A549 (cell line): ENCODE data around the gene KLHDC7B. TPM values are rescaled to one million over a fixed set of nuclear protein-coding genes. Genes with fewer than 3 reads are reported as not detected.

Source experiments
- ATAC-seq, 2 experiments: fragments of 200-7000 bp in 1 of 2; fragments of >200 bp in 1 of 2; cut with Nextera tagmentation in 1 of 2; cut with Tn5 transposase in 1 of 2; 3 replicates each; pipeline versions ENCODE4 v1.8.0 to v1.9.1; 2018 to 2020; ENCODE audit warnings: mild to moderate bottlenecking in 1 of 2, moderate library complexity in 1 of 2
- CTCF ChIA-PET: fragments of 300-600 bp; sonication (Branson Sonifier 250); formaldehyde crosslinking; extraction: SDS; loops from one replicate; lab custom pipeline; 2021; ENCODE audit warnings: antibody characterized with exemption, inconsistent platforms; lab: Yijun Ruan, JAX
- POLR2A ChIA-PET: fragments of 350-600 bp; formaldehyde crosslinking; extraction: SDS; loops from one replicate; lab custom pipeline; 2021; ENCODE audit warnings: antibody characterized with exemption, inconsistent platforms; lab: Yijun Ruan, JAX
- DNase-seq, 2 experiments: peaks; one replicate each; pipeline versions ENCODE4 v3.0.0 to v3.0.0-alpha.2; 2011 to 2016; ENCODE audit warnings: low read depth in 1 of 2, low spot score in 1 of 2
- FAIRE-seq: peaks from 2 replicates; lab custom pipeline; 2011; peaks lifted over from hg19 to GRCh38; lab: Jason Lieb, UNC
- H3K27ac ChIP-seq, 2 experiments: fragments of >200 bp; sonication (Bioruptor Twin); formaldehyde crosslinking; 3 replicates each; pipeline ENCODE4 v1.5.1; 2016 to 2017
- H3K4me1 ChIP-seq: fragments of >200 bp; sonication (Bioruptor Twin); formaldehyde crosslinking; 3 replicates; pipeline ENCODE4 v1.6.1; 2016
- H3K4me2 ChIP-seq: fragments of >200 bp; sonication (Bioruptor Twin); formaldehyde crosslinking; 3 replicates; pipeline ENCODE4 v1.6.1; 2016
- H3K4me3 ChIP-seq: fragments of >200 bp; sonication (Bioruptor Twin); formaldehyde crosslinking; 3 replicates; pipeline ENCODE4 v1.5.1; 2016
- H3K9me3 ChIP-seq: fragments of >200 bp; sonication (Bioruptor Twin); formaldehyde crosslinking; 3 replicates; pipeline ENCODE4 v1.6.1; 2016
- BHLHE40 ChIP-seq: IDR thresholded peaks from 2 replicates; pipeline ENCODE4 v1.6.1; 2012; ENCODE audit warnings: low read depth, low read length, inconsistent platforms
- CEBPB ChIP-seq, 2 experiments: fragments of >200 bp in 1 of 2; sonication (Bioruptor Twin) in 1 of 2; formaldehyde crosslinking in 1 of 2; IDR thresholded peaks; 2 replicates each; pipeline ENCODE4 v1.6.1; 2012 to 2016
- CHD4 ChIP-seq: fragments of 200-600 bp; sonication (generic); IDR thresholded peaks from 2 replicates; pipeline ENCODE4 v1.6.1; 2016; ENCODE audit warnings: antibody characterized with exemption, mild to moderate bottlenecking, borderline replicate concordance
- EP300 ChIP-seq, 2 experiments: fragments of >200 bp; sonication (Bioruptor Twin); formaldehyde crosslinking; IDR thresholded peaks; 2 replicates in 1 of 2; 3 replicates in 1 of 2; pipeline ENCODE4 v1.6.1; 2016 to 2017
- ESRRA ChIP-seq: fragments of 150-350 bp; IDR thresholded peaks from 2 replicates; pipeline ENCODE4 v1.6.1; 2014; ENCODE audit warnings: mild to moderate bottlenecking, low read length, borderline replicate concordance
- HDAC2 ChIP-seq: fragments of 200-600 bp; sonication (generic); IDR thresholded peaks from 2 replicates; pipeline ENCODE4 v1.6.1; 2016
- HOXA7 ChIP-seq: fragments of 250-450 bp; sonication (Bioruptor Pico); IDR thresholded peaks from 2 replicates; pipeline ENCODE4 v1.5.0; 2020; ENCODE audit warnings: mild to moderate bottlenecking, moderate library complexity
- HOXB5 ChIP-seq: fragments of 250-450 bp; sonication (Bioruptor Pico); IDR thresholded peaks from 2 replicates; pipeline ENCODE4 v1.5.0; 2020; ENCODE audit warnings: mild to moderate bottlenecking, moderate library complexity
- JUNB ChIP-seq: fragments of >200 bp; sonication (Bioruptor Twin); formaldehyde crosslinking; IDR thresholded peaks from 2 replicates; pipeline ENCODE4 v1.6.1; 2016
- MAZ ChIP-seq: fragments of 150-350 bp; IDR thresholded peaks from 2 replicates; pipeline ENCODE4 v1.6.1; 2014; ENCODE audit warnings: antibody characterized with exemption, low read depth, low read length, borderline replicate concordance
- NR3C1 ChIP-seq: fragments of >200 bp; sonication (Bioruptor Twin); formaldehyde crosslinking; IDR thresholded peaks from 3 replicates; pipeline ENCODE4 v1.6.1; 2017
- POLR2A ChIP-seq: IDR thresholded peaks from 2 replicates; pipeline ENCODE4 v1.6.1; 2012; ENCODE audit warnings: mild to moderate bottlenecking, low read length
- RAD21 ChIP-seq, 2 experiments: fragments of >200 bp in 1 of 2; sonication (Bioruptor Twin) in 1 of 2; formaldehyde crosslinking in 1 of 2; IDR thresholded peaks in 1 of 2; conservative IDR thresholded peaks in 1 of 2; 2 replicates in 1 of 2; 3 replicates in 1 of 2; pipeline ENCODE4 v1.6.1; 2012 to 2018; ENCODE audit warnings: inconsistent platforms in 1 of 2
- SMC3 ChIP-seq: fragments of >200 bp; sonication (Bioruptor Twin); formaldehyde crosslinking; IDR thresholded peaks from 3 replicates; pipeline ENCODE4 v1.6.1; 2018; ENCODE audit warnings: inconsistent platforms
- SREBF2 ChIP-seq: fragments of 450-650 bp; IDR thresholded peaks from 2 replicates; pipeline ENCODE4 v1.6.1; 2014; ENCODE audit warnings: mild to moderate bottlenecking, moderate library complexity
- ZFP36 ChIP-seq: fragments of 450-650 bp; IDR thresholded peaks from 2 replicates; pipeline ENCODE4 v1.6.1; 2014; ENCODE audit warnings: borderline replicate concordance; ENCODE audit not compliant: partially characterized antibody
- whole genome bisulfite sequencing: methylation state at CpG from one replicate; pipeline ENCODE4 v1.1.6; 2017; ENCODE audit errors: missing lambda C conversion rate; 5-methylcytosine and 5-hydroxymethylcytosine counted together
- polyA plus RNA-seq, 4 experiments: library from polyadenylated mRNA; depleted of rRNA in 3 of 4; stranded (reverse); fragments of >200 nt; fragmentation: RNase III in 1 of 4; extraction: RNeasy Plus Mini Kit Qiagen cat#74134 plus additional on column Dnase treatment in 1 of 4; gene quantifications; 2 replicates in 3 of 4; 3 replicates in 1 of 4; pipeline ENCODE4 v1.2.3, GENCODE V29; 2011 to 2017
- TF ChIP-seq, protein P1 (sequence below): fragments of 450-650 bp; IDR thresholded peaks from 2 replicates; pipeline ENCODE4 v1.6.1; 2014; ENCODE audit warnings: antibody characterized with exemption
- TF ChIP-seq, protein P2 (sequence below): fragments of >200 bp; sonication (Bioruptor Twin); formaldehyde crosslinking; IDR thresholded peaks from 3 replicates; pipeline ENCODE4 v1.5.1; 2016
- TF ChIP-seq, protein P3 (sequence below): IDR thresholded peaks from 2 replicates; pipeline ENCODE4 v1.6.1; 2012

The KLHDC7B gene
- polyA plus RNA-seq, 2 of the 4 experiments (the other 2 are of a cell fraction): 0.09 TPM; not detected in 1

DNA sequence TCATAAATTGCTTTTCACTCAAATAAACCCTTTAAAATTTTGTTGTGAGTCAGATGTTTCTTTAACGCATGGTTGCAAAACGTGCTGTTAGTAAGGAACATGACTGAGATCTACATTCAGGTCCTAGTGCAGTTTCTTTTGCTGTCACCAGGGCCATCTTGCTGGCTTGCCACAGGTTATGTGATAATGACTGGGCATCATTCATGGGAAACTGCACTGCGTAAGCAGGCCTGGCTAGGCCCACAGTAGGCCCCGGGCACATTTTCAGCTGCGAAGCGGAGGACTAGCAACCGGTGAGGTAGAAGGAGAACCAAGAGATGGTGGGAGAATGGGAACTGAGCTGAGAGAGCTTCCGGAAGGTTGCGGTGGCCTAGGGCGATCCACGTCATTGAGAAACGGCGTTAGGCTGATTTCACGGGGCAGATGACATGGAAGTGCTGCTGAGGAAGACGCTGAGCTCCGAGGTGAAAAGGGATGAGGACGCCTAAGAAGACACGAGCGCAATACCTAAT lies 3.2 kb upstream of the KLHDC7B start:
- peaks cover 69% of the 10 kb centered on the region for H3K4me1 ChIP-seq
- TF ChIP-seq NR3C1: no peak
- TF ChIP-seq, protein P1, sequence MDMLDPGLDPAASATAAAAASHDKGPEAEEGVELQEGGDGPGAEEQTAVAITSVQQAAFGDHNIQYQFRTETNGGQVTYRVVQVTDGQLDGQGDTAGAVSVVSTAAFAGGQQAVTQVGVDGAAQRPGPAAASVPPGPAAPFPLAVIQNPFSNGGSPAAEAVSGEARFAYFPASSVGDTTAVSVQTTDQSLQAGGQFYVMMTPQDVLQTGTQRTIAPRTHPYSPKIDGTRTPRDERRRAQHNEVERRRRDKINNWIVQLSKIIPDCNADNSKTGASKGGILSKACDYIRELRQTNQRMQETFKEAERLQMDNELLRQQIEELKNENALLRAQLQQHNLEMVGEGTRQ: no peak
- TF ChIP-seq BHLHE40: no peak
- TF ChIP-seq, protein P2, sequence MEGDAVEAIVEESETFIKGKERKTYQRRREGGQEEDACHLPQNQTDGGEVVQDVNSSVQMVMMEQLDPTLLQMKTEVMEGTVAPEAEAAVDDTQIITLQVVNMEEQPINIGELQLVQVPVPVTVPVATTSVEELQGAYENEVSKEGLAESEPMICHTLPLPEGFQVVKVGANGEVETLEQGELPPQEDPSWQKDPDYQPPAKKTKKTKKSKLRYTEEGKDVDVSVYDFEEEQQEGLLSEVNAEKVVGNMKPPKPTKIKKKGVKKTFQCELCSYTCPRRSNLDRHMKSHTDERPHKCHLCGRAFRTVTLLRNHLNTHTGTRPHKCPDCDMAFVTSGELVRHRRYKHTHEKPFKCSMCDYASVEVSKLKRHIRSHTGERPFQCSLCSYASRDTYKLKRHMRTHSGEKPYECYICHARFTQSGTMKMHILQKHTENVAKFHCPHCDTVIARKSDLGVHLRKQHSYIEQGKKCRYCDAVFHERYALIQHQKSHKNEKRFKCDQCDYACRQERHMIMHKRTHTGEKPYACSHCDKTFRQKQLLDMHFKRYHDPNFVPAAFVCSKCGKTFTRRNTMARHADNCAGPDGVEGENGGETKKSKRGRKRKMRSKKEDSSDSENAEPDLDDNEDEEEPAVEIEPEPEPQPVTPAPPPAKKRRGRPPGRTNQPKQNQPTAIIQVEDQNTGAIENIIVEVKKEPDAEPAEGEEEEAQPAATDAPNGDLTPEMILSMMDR: no peak
- no peak for TF ChIP-seq SREBF2
- TF ChIP-seq CHD4: no peak
- TF ChIP-seq CEBPB (IDR thresholded peaks at IDR 0.05): no peak
- TF ChIP-seq MAZ: no peak
- TF ChIP-seq EP300 (IDR thresholded peaks at IDR 0.05): no peak
- TF ChIP-seq HOXA7 (CRISPR knock-in tag): no peak
- TF ChIP-seq POLR2A: no peak
- no peak for TF ChIP-seq ESRRA
- no peak for TF ChIP-seq JUNB
- TF ChIP-seq HOXB5 (CRISPR knock-in tag): no peak
- H3K9me3 ChIP-seq: no peaks in the 10 kb centered on the region
- peak overlapping the region; percentile 76 to 92; a peak in 4 of 6 replicates for H3K27ac ChIP-seq
- CTCF ChIA-PET: interaction anchor here (4.5 kb wide), 1 partner anchor 21 kb away, joined by 25 read pairs; the partner anchor contains the start of gene SYCE3
- FAIRE-seq (no peak), ATAC-seq (no peak), DNase-seq (no peak)
- POLR2A ChIA-PET: interaction anchor here (1.0 kb wide), 1 partner anchor 10 kb away, joined by 3 read pairs; no protein-coding TSS in a partner anchor
- 90% methylated on average over 19 of the region's 19 CpGs for WGBS
- no peak overlapping the region for H3K4me2 ChIP-seq
- H3K4me3 ChIP-seq: no peak overlapping the region

- Histone ChIP-seq H3K4me2 (peak overlapping the region; percentile 68), H3K4me1 (peaks cover 57% of the 10 kb centered on the region), H3K9me3 (no peaks in the 10 kb centered on the region), H3K4me3 (peak overlapping the region; percentile 24; the same call in 1 of the 3 replicates), H3K27ac (peak overlapping the region; percentile 82 to 84)
- no peak for FAIRE-seq
- ChIA-PET CTCF (interaction anchor here (0.9 to 4.5 kb wide), 8 partner anchors 14 to 77 kb away, joined by 3 to 25 read pairs (median 5); partner anchors contain the start of genes SCO2 and SYCE3), POLR2A (interaction anchor here (1.4 kb wide), 1 partner anchor 12 kb away, joined by 4 read pairs; no protein-coding TSS in a partner anchor)
- 6% methylated on average over 15 of the region's 52 CpGs for WGBS
- DNase-seq: peak; percentile 82 to 85
- peak; percentile 62 for TF ChIP-seq SMC3
- peak; percentile 26 to 44; a peak in 4 of 5 replicates for TF ChIP-seq RAD21 (conservative IDR thresholded peaks at IDR 0.05 in 1 of 2, IDR thresholded peaks at IDR 0.05 in 1 of 2)
- TF ChIP-seq ZFP36: no peak
- TF ChIP-seq POLR2A: no peak
- TF ChIP-seq HDAC2: no peak
- no peak for TF ChIP-seq HOXA7 (CRISPR knock-in tag)
- TF ChIP-seq, protein P2: peak; percentile 61
- TF ChIP-seq, protein P3, sequence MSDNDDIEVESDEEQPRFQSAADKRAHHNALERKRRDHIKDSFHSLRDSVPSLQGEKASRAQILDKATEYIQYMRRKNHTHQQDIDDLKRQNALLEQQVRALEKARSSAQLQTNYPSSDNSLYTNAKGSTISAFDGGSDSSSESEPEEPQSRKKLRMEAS: peak; percentile 46; the same call in 1 of the 2 replicates
- ATAC-seq: peak; percentile 74 to 89
Measured at GRCh38 chr22:50544078-50544745, 1.5 kb upstream of the KLHDC7B start.
